SK-N-SH treated with all-trans-retinoic acid at 6 μM for 48 hours (cell line): ENCODE measurements around the gene COL11A1.

ENCODE experiments used
- ATAC-seq: fragments of 200-7000 bp; cut with Tn5 transposase; 3 replicates; pipeline ENCODE4 v1.9.1; 2020; ENCODE audit warnings: mild to moderate bottlenecking, moderate library complexity
- ARNTL ChIP-seq: fragments of 450-650 bp; formaldehyde crosslinking; IDR thresholded peaks from 2 replicates; pipeline ENCODE4 v1.5.0; 2020; ENCODE audit warnings: low read depth, mild to moderate bottlenecking, moderate library complexity, borderline replicate concordance
- BACH2 ChIP-seq: fragments of 250-450 bp; sonication (Bioruptor Pico); IDR thresholded peaks from 2 replicates; pipeline ENCODE4 v1.9.0; 2021; ENCODE audit warnings: mild to moderate bottlenecking, borderline replicate concordance
- CSDC2 ChIP-seq: fragments of 250-450 bp; sonication (Bioruptor Pico); IDR thresholded peaks from 2 replicates; pipeline ENCODE4 v1.5.0; 2020; ENCODE audit warnings: mild to moderate bottlenecking, moderate library complexity
- ESRRG ChIP-seq: fragments of 250-450 bp; sonication (Bioruptor Pico); IDR thresholded peaks from 2 replicates; pipeline ENCODE4 v1.6.1; 2021; ENCODE audit warnings: mild to moderate bottlenecking
- GLIS3 ChIP-seq: fragments of 250-450 bp; sonication (Bioruptor Pico); IDR thresholded peaks from 2 replicates; pipeline ENCODE4 v1.5.0; 2020; ENCODE audit warnings: mild to moderate bottlenecking, moderate library complexity
- ISL1 ChIP-seq: fragments of 250-450 bp; sonication (Bioruptor Pico); IDR thresholded peaks from 2 replicates; pipeline ENCODE4 v2.1.2; 2022; ENCODE audit warnings: mild to moderate bottlenecking, moderate library complexity
- OSR1 ChIP-seq: fragments of 250-450 bp; sonication (Bioruptor Pico); IDR thresholded peaks from 2 replicates; pipeline ENCODE4 v1.8.0; 2022; ENCODE audit warnings: moderate library complexity, mild to moderate bottlenecking, inconsistent platforms
- PPARA ChIP-seq: fragments of 250-450 bp; sonication (Bioruptor Pico); IDR thresholded peaks from 2 replicates; pipeline ENCODE4 v1.5.0; 2020; ENCODE audit warnings: mild to moderate bottlenecking, borderline replicate concordance
- RARB ChIP-seq: fragments of 250-450 bp; sonication (Bioruptor Pico); IDR thresholded peaks from 2 replicates; pipeline ENCODE4 v1.8.0; 2021; ENCODE audit warnings: mild to moderate bottlenecking, moderate library complexity
- SNAI2 ChIP-seq: fragments of 250-450 bp; sonication (Bioruptor Pico); IDR thresholded peaks from 2 replicates; pipeline ENCODE4 v1.5.0; 2020; ENCODE audit warnings: mild to moderate bottlenecking, moderate library complexity
- TCF4 ChIP-seq: fragments of 250-450 bp; sonication (Bioruptor Pico); IDR thresholded peaks from 2 replicates; pipeline ENCODE4 v1.8.0; 2021; ENCODE audit warnings: mild to moderate bottlenecking, moderate library complexity, borderline replicate concordance
- TOX ChIP-seq: fragments of 250-450 bp; sonication (Bioruptor Pico); IDR thresholded peaks from 2 replicates; pipeline ENCODE4 v1.8.0; 2021; ENCODE audit warnings: mild to moderate bottlenecking, moderate library complexity, borderline replicate concordance
- ZC3H10 ChIP-seq: fragments of 250-450 bp; sonication (Bioruptor Pico); IDR thresholded peaks from 2 replicates; pipeline ENCODE4 v1.5.1; 2021; ENCODE audit warnings: mild to moderate bottlenecking, moderate library complexity
- ZFP3 ChIP-seq: fragments of 250-450 bp; sonication (Bioruptor Pico); IDR thresholded peaks from 2 replicates; pipeline ENCODE4 v1.5.0; 2020; ENCODE audit warnings: mild to moderate bottlenecking, moderate library complexity
- ZFP30 ChIP-seq: fragments of 450-650 bp; formaldehyde crosslinking; IDR thresholded peaks from 2 replicates; pipeline ENCODE4 v1.5.0; 2022; ENCODE audit warnings: mild to moderate bottlenecking, moderate library complexity
- ZNF565 ChIP-seq: fragments of 450-650 bp; formaldehyde crosslinking; conservative IDR thresholded peaks from 2 replicates; pipeline ENCODE4 v1.5.0; 2020; ENCODE audit warnings: low read depth, mild to moderate bottlenecking, moderate library complexity
- ZNF70 ChIP-seq: fragments of 450-650 bp; formaldehyde crosslinking; IDR thresholded peaks from 2 replicates; pipeline ENCODE4 v1.5.0; 2020; ENCODE audit warnings: mild to moderate bottlenecking, moderate library complexity
- ZNF8 ChIP-seq: fragments of 450-650 bp; formaldehyde crosslinking; IDR thresholded peaks from 2 replicates; pipeline ENCODE4 v1.5.0; 2020; ENCODE audit warnings: mild to moderate bottlenecking, moderate library complexity
- TF ChIP-seq, protein P1 (sequence below): fragments of 250-450 bp; sonication (Bioruptor Pico); IDR thresholded peaks from 2 replicates; pipeline ENCODE4 v1.5.1; 2020; ENCODE audit warnings: low read depth, mild to moderate bottlenecking, moderate library complexity
- TF ChIP-seq, protein P2 (sequence below): fragments of 250-450 bp; sonication (Bioruptor Pico); IDR thresholded peaks from 2 replicates; pipeline ENCODE4 v1.8.0; 2021; ENCODE audit warnings: low read depth, mild to moderate bottlenecking, moderate library complexity, borderline replicate concordance
- TF ChIP-seq, protein P3 (sequence below): fragments of 250-450 bp; sonication (Bioruptor Pico); IDR thresholded peaks from 2 replicates; pipeline ENCODE4 v1.8.0; 2020; ENCODE audit warnings: mild to moderate bottlenecking, moderate library complexity, borderline replicate concordance
- TF ChIP-seq, protein P4 (sequence below): fragments of 250-450 bp; sonication (Bioruptor Pico); IDR thresholded peaks from 2 replicates; pipeline ENCODE4 v1.5.1; 2021; ENCODE audit warnings: mild to moderate bottlenecking, moderate library complexity
- TF ChIP-seq, protein P5 (sequence below): fragments of 250-450 bp; sonication (Bioruptor Pico); IDR thresholded peaks from 2 replicates; pipeline ENCODE4 v1.5.0; 2020; ENCODE audit warnings: mild to moderate bottlenecking, moderate library complexity

The COL11A1 gene

DNA sequence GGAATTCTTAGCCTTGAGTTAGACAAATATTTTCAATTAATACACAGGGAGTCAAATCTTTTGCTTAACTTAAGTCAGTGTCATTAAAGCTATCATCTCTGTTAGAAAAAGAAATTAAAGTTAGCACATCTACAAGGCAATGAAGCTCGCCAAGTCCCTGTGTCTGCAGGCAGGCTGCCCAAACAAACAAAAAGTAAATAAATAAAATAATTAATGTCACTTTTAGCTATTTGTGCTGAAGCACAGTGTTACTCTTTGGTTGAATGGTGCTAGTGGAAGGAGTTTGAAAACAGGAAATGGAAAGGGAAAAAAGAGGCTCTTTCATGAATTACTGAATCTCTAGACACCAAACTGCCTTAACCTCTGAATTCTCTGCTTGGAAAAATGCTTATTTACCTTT is 37.1 kb upstream of the COL11A1 start:
- TF ChIP-seq ARNTL (no peak), ZNF565 (CRISPR knock-in tag) (no peak), ZNF8 (no peak), TOX (no peak), TCF4 (no peak), BACH2 (CRISPR knock-in tag) (no peak), ZFP30 (CRISPR knock-in tag) (no peak), ZNF70 (CRISPR knock-in tag) (no peak), ZFP3 (CRISPR knock-in tag) (no peak)
- TF ChIP-seq, protein P1, sequence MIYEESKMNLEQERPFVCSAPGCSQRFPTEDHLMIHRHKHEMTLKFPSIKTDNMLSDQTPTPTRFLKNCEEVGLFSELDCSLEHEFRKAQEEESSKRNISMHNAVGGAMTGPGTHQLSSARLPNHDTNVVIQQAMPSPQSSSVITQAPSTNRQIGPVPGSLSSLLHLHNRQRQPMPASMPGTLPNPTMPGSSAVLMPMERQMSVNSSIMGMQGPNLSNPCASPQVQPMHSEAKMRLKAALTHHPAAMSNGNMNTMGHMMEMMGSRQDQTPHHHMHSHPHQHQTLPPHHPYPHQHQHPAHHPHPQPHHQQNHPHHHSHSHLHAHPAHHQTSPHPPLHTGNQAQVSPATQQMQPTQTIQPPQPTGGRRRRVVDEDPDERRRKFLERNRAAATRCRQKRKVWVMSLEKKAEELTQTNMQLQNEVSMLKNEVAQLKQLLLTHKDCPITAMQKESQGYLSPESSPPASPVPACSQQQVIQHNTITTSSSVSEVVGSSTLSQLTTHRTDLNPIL (CRISPR knock-in tag) = no peak
- TF ChIP-seq, protein P2, sequence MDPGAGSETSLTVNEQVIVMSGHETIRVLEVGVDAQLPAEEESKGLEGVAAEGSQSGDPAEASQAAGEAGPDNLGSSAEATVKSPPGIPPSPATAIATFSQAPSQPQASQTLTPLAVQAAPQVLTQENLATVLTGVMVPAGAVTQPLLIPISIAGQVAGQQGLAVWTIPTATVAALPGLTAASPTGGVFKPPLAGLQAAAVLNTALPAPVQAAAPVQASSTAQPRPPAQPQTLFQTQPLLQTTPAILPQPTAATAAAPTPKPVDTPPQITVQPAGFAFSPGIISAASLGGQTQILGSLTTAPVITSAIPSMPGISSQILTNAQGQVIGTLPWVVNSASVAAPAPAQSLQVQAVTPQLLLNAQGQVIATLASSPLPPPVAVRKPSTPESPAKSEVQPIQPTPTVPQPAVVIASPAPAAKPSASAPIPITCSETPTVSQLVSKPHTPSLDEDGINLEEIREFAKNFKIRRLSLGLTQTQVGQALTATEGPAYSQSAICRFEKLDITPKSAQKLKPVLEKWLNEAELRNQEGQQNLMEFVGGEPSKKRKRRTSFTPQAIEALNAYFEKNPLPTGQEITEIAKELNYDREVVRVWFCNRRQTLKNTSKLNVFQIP = no peak
- no peak for ATAC-seq

DNA sequence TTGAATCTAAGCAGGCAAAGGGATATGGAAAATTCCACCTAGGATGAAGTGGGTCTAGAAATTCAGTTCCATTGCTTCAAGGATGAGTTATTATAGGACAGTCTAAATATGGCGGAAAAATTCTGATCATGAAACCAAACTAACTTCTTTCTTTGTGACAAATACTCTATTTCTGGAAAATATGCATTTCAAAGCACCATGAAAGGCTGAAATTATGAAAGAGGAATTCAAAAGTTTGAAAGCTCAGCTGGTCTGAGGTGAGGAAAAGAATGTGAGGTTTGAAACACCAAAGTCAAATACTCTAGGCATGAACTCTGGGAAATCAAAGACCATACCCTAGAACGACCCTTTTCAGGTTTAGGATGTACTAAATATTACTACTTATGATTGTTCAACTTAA is 36.4 kb upstream of the COL11A1 start:
- ATAC-seq = no peak
- TF ChIP-seq ZNF565 (CRISPR knock-in tag) (no peak), OSR1 (CRISPR knock-in tag) (no peak), ZNF8 (no peak), PPARA (CRISPR knock-in tag) (no peak), SNAI2 (CRISPR knock-in tag) (no peak), RARB (CRISPR knock-in tag) (no peak), ZC3H10 (CRISPR knock-in tag) (no peak), ESRRG (no peak), ISL1 (CRISPR knock-in tag) (no peak), TOX (no peak)
- TF ChIP-seq, protein P3, sequence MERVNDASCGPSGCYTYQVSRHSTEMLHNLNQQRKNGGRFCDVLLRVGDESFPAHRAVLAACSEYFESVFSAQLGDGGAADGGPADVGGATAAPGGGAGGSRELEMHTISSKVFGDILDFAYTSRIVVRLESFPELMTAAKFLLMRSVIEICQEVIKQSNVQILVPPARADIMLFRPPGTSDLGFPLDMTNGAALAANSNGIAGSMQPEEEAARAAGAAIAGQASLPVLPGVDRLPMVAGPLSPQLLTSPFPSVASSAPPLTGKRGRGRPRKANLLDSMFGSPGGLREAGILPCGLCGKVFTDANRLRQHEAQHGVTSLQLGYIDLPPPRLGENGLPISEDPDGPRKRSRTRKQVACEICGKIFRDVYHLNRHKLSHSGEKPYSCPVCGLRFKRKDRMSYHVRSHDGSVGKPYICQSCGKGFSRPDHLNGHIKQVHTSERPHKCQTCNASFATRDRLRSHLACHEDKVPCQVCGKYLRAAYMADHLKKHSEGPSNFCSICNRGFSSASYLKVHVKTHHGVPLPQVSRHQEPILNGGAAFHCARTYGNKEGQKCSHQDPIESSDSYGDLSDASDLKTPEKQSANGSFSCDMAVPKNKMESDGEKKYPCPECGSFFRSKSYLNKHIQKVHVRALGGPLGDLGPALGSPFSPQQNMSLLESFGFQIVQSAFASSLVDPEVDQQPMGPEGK (CRISPR knock-in tag) = no peak
- TF ChIP-seq, protein P2 = no peak
- TF ChIP-seq, protein P1 (CRISPR knock-in tag) = no peak

DNA sequence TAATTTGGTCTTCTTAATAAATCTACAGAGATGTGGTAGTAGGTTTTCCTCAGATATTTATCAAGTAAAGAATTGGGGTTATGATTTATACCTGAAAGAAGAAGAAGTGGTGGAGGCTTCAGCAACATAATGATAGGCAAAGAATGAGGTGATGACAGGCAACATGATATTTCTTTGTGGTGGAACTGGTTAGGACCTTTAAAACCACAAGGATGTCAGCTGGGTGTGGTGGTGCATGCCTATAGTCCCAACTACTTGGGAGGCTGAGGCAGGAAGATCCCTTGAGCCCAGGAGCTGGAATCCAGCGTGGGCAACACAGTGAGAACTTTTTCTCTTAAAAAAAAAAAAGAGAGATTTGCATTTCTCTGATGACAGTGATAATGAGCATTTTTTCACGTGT is 34.1 kb upstream of the COL11A1 start:
- ATAC-seq = no peak
- TF ChIP-seq, protein P4, sequence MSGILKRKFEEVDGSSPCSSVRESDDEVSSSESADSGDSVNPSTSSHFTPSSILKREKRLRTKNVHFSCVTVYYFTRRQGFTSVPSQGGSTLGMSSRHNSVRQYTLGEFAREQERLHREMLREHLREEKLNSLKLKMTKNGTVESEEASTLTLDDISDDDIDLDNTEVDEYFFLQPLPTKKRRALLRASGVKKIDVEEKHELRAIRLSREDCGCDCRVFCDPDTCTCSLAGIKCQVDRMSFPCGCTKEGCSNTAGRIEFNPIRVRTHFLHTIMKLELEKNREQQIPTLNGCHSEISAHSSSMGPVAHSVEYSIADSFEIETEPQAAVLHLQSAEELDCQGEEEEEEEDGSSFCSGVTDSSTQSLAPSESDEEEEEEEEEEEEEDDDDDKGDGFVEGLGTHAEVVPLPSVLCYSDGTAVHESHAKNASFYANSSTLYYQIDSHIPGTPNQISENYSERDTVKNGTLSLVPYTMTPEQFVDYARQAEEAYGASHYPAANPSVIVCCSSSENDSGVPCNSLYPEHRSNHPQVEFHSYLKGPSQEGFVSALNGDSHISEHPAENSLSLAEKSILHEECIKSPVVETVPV (CRISPR knock-in tag) = no peak
- TF ChIP-seq ZNF70 (CRISPR knock-in tag) (no peak), TOX (no peak), GLIS3 (CRISPR knock-in tag) (no peak), ZC3H10 (CRISPR knock-in tag) (no peak), RARB (CRISPR knock-in tag) (no peak), CSDC2 (CRISPR knock-in tag) (no peak), PPARA (CRISPR knock-in tag) (no peak), ARNTL (no peak), ZFP3 (CRISPR knock-in tag) (no peak), BACH2 (CRISPR knock-in tag) (no peak), ISL1 (CRISPR knock-in tag) (no peak)
- TF ChIP-seq, protein P1 (CRISPR knock-in tag) = no peak
- TF ChIP-seq, protein P5, sequence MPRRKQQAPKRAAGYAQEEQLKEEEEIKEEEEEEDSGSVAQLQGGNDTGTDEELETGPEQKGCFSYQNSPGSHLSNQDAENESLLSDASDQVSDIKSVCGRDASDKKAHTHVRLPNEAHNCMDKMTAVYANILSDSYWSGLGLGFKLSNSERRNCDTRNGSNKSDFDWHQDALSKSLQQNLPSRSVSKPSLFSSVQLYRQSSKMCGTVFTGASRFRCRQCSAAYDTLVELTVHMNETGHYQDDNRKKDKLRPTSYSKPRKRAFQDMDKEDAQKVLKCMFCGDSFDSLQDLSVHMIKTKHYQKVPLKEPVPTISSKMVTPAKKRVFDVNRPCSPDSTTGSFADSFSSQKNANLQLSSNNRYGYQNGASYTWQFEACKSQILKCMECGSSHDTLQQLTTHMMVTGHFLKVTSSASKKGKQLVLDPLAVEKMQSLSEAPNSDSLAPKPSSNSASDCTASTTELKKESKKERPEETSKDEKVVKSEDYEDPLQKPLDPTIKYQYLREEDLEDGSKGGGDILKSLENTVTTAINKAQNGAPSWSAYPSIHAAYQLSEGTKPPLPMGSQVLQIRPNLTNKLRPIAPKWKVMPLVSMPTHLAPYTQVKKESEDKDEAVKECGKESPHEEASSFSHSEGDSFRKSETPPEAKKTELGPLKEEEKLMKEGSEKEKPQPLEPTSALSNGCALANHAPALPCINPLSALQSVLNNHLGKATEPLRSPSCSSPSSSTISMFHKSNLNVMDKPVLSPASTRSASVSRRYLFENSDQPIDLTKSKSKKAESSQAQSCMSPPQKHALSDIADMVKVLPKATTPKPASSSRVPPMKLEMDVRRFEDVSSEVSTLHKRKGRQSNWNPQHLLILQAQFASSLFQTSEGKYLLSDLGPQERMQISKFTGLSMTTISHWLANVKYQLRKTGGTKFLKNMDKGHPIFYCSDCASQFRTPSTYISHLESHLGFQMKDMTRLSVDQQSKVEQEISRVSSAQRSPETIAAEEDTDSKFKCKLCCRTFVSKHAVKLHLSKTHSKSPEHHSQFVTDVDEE (CRISPR knock-in tag) = no peak
- TF ChIP-seq, protein P2 = no peak
